ENCODE results near the gene PEX10. TPM values are rescaled to one million over a fixed set of nuclear protein-coding genes. Genes with fewer than 3 reads are reported as not detected.

The PEX10 gene
- total RNA-seq, 8 experiments from 2014 or later, result 11.3 to 27.8 (median 20.9) TPM

DNA sequence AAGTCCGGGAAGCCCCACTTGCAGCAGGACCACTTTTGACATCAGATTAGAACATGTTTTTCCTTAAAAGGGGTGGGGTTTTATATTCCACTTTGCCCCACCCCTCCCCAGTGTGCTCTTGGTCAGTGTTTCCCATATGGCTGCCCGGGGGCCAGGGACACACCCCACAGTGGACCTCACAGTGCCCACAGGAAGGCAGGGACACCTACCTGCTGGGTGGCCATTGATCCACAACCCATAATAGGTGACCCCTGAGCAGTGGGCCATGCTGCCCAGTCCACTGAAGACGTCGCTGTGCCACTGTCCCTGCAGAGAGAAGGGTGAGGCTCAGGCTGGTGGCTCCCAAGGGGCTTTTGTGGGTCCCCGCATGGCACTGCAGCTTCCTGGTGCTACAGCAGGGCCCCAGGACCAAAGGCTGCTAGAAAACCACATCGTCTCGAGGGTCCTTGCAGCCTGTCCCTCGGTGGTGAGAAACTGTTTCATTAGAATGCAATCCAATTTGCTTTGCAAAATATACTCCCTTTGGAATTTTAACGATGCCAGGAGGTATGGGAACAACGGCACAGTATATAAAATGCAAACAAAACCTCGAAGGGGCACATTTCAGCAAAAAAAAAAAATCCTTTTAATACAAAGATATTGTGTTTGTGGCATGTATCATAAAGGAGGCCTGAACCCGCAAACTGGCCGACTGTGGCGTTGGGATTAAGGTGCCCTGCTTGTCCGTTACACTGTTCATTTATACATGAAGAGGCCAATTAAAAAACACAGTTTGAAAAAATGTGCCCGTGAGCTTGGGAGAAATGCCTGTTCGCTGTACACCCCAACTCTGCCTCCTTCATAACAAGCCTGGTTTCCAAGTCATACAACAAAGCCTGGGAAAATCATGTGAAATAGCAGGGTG, 37.9 kb downstream of the PEX10 start:
- in situ Hi-C loops (cut with MboI; ENCODE audit: low pct_unique_long_range_greater_than_20kb in 2 of 9, low sequenced_read_pairs in 9 of 9, unreplicated experiment in 9 of 9), result loop anchor here in 7 of 9 experiments (10.0 to 25.0 kb wide), 3 partner anchors 162 to 187 kb away; partner anchors contain the start of gene FAAP20 (in 5 of the 7)

DNA sequence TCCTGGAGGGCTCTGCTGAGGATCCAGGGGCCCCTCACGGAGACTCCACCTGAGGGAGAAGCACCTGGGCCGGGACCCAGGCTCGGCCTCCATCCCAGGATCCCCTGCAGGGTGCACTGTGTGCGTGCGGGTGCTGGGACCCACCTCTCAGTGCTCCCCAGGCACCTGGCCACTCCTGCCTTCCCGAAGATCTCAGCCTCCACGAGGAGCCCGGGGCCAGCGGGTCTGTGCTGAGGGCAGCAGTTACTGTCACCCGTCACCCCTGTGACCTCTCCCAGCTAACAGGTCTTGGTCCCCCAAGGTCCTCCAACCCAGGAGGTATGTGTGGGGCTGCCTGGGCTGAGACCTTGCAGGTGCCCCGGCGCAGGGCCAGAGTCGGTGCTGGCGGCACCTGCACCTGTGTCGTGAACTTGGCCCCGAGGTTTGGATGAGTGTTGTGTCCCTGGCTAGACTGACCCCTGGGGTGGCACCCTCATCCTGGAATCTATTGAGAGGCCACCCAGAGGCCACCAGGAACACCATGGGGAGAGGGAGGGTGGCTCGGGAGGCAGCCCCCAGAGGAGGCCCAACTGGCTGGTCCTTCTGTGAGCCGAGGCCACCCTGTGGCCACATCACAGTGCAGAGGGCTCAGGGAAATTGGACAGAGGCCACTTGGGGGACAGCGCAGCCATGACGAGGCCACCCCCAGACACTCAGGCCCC, 38.7 kb downstream of the PEX10 start:
- Histone ChIP-seq H3K27ac (no peak overlapping the region), H3K4me1 (replicated peaks in 1 of 2) (peaks cover 0 to 6% of the 10 kb centered on the region in 2 donors), H3K4me3 (no peak overlapping the region)
- ATAC-seq (replicated peaks in 6 of 8), result peak in 5 of 8 experiments; percentile 11 to 29 (median 24)
- in situ Hi-C loops (cut with MboI; ENCODE audit: low pct_unique_long_range_greater_than_20kb in 2 of 9, low sequenced_read_pairs in 9 of 9, unreplicated experiment in 9 of 9), result loop anchor here in 3 of 9 experiments (10.0 to 25.0 kb wide), 2 partner anchors 161 to 179 kb away; partner anchors contain the start of gene FAAP20 (in 2 of the 3)
- WGBS, 10 experiments, result 0 to 94% (median 80%) methylated on average over 1 to 12 of the region's 20 CpGs; no CpG with 5 or more reads in 3 of the 10 experiments

More for the DNA sequence above, 37.9 kb downstream of the PEX10 start:
- ATAC-seq (replicated peaks in 6 of 8), result peak in 3 of 8 experiments; percentile 47 to 65 (median 59)
- Histone ChIP-seq H3K27ac (no peak overlapping the region), H3K4me1 (replicated peaks in 1 of 2) (peaks cover 0 to 6% of the 10 kb centered on the region in 2 donors), H3K4me3 (no peak overlapping the region)
- WGBS, 10 experiments, result 37 to 100% (median 75%) methylated on average over 1 to 17 of the region's 17 CpGs; no CpG with 5 or more reads in 2 of the 10 experiments

DNA sequence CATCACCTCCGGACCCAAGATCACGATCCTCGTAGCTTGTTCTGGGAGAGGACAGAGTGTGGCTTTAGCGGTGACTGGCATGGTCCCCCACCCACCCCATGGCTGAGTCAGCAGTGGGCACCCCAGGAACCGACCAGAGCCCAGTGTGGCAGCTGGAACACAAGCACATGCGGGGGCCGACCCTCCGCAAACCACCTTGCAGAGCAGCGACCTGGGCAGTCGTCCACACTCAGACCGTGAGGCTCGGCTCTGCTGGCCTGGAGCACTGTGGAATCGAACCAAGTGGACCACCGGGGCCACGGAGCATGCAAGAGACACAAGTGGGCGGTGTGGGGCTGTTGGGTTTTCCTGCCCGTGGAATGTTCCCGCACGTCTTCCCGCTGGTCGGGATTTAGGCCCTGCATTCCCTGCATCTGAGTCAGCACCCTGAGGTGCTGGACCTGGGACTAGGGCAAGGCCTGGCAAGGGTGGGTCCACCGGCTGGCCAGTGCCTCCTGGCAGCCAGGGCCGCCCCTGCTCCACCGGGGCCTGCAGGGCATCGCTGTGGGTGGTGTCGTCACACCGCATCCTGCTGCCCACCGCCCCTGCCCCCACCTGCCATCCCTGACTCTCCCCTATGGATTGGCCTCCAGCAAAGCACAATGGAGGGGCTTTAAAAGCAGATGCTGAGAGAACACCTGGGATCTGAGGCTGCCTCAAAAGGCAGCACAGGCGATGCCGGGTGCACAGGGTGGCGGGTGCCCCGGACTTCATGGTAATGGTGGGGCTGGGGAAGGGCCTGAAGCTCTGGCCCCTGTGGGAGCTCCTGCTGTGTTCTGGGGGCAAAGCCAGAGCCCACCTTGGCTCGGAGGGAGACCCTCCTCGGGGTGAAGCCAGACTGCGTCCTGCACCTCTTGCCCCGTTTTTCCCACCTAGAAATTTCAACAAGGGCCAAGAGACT, 39.5 kb downstream of the PEX10 start:
- Histone ChIP-seq H3K4me3 (no peak overlapping the region), H3K27ac (no peak overlapping the region), H3K4me1 (replicated peaks in 1 of 2) (peaks cover 0 to 6% of the 10 kb centered on the region in 2 donors)
- peak in 2 of 8 experiments; percentile 9 to 11 for ATAC-seq (replicated peaks in 6 of 8)
- 90 to 100% (median 97%) methylated on average over 2 to 7 of the region's 36 CpGs; no CpG with 5 or more reads in 5 of the 10 experiments for WGBS, 10 experiments
- in situ Hi-C loops (cut with MboI; ENCODE audit: low pct_unique_long_range_greater_than_20kb in 2 of 9, low sequenced_read_pairs in 9 of 9, unreplicated experiment in 9 of 9), result loop anchor here in 3 of 9 experiments (10.0 to 25.0 kb wide), 2 partner anchors 161 to 178 kb away; partner anchors contain the start of gene FAAP20 (in 2 of the 3)

DNA sequence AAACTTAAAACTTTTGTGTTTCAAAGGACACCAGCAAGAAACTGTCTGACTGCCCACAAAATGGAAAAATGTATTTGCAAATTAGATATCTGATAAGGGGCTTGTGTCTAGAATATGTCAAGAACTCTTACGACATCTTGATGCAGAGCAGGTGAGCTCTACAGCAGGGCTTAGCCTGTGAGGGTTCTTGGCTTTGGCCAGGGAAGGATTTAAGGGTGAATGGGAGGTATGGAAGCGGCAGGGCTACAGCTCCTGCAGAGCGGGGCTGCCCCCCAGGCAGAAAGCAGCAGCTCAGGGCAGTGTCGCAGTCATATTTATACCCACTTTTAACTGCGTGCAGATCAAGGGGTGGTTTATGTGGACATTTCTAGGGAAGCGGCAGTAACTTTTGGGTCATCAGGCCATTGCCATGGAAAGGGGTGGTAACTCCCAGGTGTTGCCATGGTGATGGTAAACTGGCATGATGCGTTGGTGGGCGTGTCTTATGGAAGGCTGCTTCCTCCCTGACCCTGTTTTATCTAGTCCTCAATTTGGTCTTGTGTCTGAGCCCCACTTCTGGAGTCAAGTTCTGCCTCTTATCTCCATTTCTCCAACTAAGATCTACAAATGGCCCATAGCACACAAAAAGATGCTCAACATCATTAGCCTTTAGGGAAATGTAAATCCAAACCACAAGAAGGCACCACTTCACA, 44.2 kb downstream of the PEX10 start:
- Histone ChIP-seq H3K4me1 (replicated peaks in 1 of 2) (no peaks in the 10 kb centered on the region), H3K27ac (no peak overlapping the region), H3K4me3 (no peak overlapping the region)
- in situ Hi-C loops (cut with MboI; ENCODE audit: low pct_unique_long_range_greater_than_20kb in 2 of 9, low sequenced_read_pairs in 9 of 9, unreplicated experiment in 9 of 9), result loop anchor here in 1 of 9 experiments (25.0 kb wide), 1 partner anchor 156 kb away; no protein-coding TSS in a partner anchor
- no peak for ATAC-seq (replicated peaks in 6 of 8)
- WGBS, 10 experiments, result 76 to 100% (median 95%) methylated on average over 1 to 8 of the region's 8 CpGs; no CpG with 5 or more reads in 2 of the 10 experiments

DNA sequence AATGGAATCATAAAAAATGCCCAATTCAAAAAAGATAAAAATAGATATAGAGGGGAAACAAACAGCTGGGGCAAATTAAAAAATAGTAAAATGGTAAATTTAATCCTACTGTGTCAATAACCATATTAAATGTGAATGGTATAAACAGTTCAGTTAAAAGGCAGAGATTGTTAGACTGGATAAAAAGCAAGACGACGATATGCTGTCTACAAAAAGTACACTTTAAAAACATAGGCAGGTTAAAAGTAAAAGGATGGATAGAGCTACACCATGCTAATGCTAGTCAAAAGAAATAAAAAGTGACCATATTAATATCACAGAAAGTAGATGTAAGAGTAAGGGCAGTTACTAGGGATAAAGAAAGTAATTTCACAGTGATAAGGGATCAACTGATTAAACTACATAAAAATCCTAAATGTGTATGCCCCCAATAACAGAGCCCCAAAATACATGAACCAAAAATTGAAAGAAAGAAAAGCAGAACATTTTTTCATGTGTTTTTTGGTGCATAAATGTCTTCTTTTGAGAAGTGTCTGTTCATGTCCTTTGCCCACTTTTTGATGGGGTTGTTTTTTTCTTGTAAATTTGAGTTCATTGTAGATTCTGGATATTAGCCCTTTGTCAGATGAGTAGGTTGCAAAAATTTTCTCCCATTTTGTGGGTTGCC, 48.4 kb downstream of the PEX10 start:
- no peak for ATAC-seq (replicated peaks in 6 of 8)
- no peak overlapping the region for H3K4me3 ChIP-seq
- H3K4me1 ChIP-seq (replicated peaks in 1 of 2), result no peaks in the 10 kb centered on the region
- H3K27ac ChIP-seq, result no peak overlapping the region
- in situ Hi-C loops (cut with MboI; ENCODE audit: low pct_unique_long_range_greater_than_20kb in 2 of 9, low sequenced_read_pairs in 9 of 9, unreplicated experiment in 9 of 9), result loop anchor here in 1 of 9 experiments (25.0 kb wide), 1 partner anchor 152 kb away; no protein-coding TSS in a partner anchor
- 86 to 100% (median 97%) methylated on average over 2 of the region's 2 CpGs; no CpG with 5 or more reads in 1 of the 10 experiments for WGBS, 10 experiments

DNA sequence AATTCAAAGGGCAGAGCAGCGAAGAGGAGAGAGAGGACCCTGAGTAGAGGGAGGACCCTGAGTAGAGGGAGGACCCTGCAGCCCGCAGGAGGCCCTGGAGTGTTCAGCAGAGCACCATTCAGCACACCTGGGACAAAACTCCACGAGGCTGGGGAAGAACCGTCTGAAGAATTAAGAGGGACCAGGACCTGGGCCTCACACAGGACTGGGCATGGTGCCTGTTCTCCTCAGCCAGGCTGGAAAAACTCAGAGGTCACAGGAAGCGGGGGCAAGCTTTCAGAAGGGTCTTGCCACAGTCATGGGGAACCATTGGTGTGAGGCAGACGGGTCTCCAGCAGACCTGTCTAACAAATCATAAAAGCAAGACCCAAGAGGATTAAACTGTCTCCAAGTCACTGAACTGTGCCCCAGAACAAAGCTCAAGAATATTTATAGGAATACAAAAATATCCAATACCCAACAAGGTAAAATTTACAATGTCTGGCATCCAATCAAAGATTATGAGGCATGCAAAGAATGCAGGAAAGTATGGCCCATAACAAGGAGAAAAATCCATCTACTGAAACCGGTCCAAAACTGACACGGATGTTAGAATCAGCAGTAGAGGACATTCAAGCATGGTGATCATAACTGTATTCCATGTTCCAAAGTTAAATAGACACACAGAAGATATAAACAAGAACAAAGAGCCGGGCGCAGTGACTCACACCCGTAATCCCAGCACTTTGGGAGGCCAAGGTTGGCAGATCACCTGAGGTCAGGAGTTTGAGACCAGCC, 51.6 kb downstream of the PEX10 start:
- in situ Hi-C loops (cut with MboI; ENCODE audit: low pct_unique_long_range_greater_than_20kb in 2 of 9, low sequenced_read_pairs in 9 of 9, unreplicated experiment in 9 of 9), result loop anchor here in 1 of 9 experiments (25.0 kb wide), 1 partner anchor 148 kb away; no protein-coding TSS in a partner anchor
- no peak overlapping the region for H3K4me3 ChIP-seq
- no peak overlapping the region for H3K27ac ChIP-seq
- no peak for ATAC-seq (replicated peaks in 6 of 8)
- WGBS, 10 experiments, result 73 to 100% (median 94%) methylated on average over 1 to 10 of the region's 11 CpGs
- H3K4me1 ChIP-seq (replicated peaks in 1 of 2), result no peaks in the 10 kb centered on the region

DNA sequence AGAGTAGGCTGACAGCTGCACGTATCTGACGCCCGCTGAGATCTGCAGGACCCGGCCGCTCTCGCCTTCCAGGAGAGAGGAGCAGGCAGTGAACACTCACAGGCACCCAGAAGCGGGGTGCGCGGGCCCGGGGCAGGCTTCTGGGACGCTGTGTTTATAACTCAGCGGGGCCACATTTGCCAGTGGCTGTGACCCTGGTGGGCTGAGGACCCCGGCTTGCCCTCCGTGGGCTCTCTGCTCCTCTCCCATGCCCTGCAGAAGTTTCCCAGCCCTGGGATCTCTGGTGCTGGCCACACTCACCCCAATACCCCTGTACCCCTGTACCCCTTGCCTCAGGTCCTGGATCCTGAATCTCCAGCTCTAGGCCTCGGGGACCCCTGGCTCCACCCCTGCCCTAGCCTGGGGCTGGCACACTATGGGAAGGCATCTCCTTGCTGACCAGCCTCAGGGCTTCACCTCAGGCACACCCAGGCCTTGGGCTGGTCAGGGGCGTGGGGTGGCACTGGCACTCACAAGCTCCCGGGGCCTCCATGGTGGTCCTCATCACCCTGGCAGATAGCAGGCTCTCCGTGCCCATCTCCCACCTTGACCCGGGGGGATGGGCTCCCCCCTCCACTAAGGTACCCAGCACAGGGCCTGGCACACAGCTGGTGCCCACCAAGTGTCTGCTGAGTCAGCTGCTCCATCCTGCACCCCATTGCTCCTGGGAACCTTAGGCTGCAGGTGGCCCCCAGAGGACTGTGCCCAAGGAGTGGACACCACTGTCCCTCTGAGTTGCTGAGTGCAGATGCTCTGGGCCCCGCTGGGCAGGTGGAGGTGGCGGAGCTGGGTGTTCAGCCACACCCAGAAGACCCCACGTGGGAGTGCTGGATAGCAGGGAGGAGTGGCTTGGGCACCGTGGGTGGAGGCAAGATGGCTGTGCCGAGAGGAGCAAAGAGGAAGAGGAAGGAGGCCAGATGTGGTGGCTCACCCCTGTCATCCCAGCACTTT, 53.4 kb downstream of the PEX10 start:
- no peak for ATAC-seq (replicated peaks in 6 of 8)
- Histone ChIP-seq H3K4me3 (no peak overlapping the region), H3K27ac (no peak overlapping the region), H3K4me1 (replicated peaks in 1 of 2) (peaks cover 12% of the 10 kb centered on the region in 2 donors)
- WGBS, 10 experiments, result 30 to 97% (median 88%) methylated on average over 2 to 23 of the region's 24 CpGs; no CpG with 5 or more reads in 5 of the 10 experiments
- in situ Hi-C loops (cut with MboI; ENCODE audit: low pct_unique_long_range_greater_than_20kb in 2 of 9, low sequenced_read_pairs in 9 of 9, unreplicated experiment in 9 of 9), result loop anchor here in 1 of 9 experiments (25.0 kb wide), 1 partner anchor 147 kb away; no protein-coding TSS in a partner anchor

DNA sequence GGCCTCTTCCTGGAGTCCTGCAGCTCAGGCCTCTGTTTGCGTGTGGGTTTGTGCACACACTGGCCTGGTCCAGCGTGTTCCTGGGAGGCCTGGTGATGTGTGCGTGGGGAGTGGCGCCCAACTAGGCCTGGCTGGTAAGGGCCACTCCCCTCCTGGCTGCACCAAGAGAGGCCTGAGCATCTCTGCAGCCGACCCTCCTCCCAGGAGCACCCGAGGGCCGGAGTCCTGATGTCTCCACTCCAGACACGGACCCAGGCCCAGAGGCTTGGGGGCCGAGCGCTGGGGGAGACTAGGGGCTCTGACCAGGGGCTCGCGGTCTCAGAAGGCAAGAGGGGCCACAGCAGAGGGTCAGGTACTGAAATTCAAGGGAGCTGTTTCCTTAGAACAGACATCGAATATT, 54.3 kb downstream of the PEX10 start:
- no peak for ATAC-seq (replicated peaks in 6 of 8)
- in situ Hi-C loops (cut with MboI; ENCODE audit: low pct_unique_long_range_greater_than_20kb in 2 of 9, low sequenced_read_pairs in 9 of 9, unreplicated experiment in 9 of 9), result loop anchor here in 1 of 9 experiments (25.0 kb wide), 1 partner anchor 146 kb away; no protein-coding TSS in a partner anchor
- Histone ChIP-seq H3K27ac (no peak overlapping the region), H3K4me3 (no peak overlapping the region), H3K4me1 (replicated peaks in 1 of 2) (peaks cover 12 to 18% of the 10 kb centered on the region in 2 donors)
- 73 to 100% (median 91%) methylated on average over 1 to 7 of the region's 13 CpGs; no CpG with 5 or more reads in 5 of the 10 experiments for WGBS, 10 experiments

DNA sequence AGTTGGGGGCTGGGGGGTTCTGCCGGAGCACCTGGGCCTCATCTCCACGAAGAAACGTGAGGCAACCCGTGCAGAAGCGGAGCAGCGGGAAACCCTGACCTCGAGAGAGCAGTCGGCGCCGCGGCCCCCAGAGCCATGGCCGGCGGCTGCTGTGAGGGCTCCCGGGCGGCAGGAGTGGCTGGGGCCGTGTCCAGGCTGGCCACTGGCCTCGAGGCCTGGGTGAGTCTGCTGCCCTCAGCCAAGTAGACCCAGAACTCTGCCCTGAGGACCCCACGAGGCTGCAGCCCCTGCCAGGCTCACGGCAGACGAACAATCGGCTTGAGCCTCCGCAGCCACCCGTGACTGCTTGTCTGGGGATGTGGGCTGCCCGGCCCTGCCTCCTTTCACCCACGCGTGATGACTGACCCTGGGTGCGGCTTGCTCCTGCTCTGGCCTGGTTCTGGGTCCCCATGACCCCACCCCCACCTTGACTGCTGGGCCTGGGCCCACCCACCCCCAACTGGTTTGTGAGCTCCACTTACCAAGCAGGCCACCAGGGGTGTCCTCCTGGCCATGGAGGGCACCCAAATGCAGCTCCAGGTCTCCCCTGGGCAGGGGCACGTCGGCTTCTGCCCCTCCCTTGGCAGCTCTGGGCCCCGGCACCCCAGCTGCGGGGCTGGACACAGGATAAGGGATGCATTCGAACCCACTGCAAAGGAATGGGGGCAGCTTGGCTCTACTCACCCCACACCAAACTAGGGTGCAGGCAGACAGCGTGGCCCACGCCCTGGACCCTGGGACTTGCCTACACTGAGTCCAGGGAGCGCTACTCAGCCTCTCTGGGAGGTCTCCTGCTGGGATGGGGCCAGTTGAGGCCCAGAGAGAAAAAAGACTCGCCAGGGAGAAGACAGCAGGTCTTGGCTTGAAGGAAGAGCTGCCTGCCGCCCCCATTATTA, 55.2 kb downstream of the PEX10 start:
- Histone ChIP-seq H3K4me3 (no peak overlapping the region), H3K4me1 (replicated peaks in 1 of 2) (peaks cover 12 to 21% of the 10 kb centered on the region in 2 donors), H3K27ac (no peak overlapping the region)
- ATAC-seq (replicated peaks in 6 of 8), result peak in 1 of 8 experiments; percentile 5
- 79 to 100% (median 90%) methylated on average over 1 to 9 of the region's 37 CpGs; no CpG with 5 or more reads in 2 of the 10 experiments for WGBS, 10 experiments
- in situ Hi-C loops (cut with MboI; ENCODE audit: low pct_unique_long_range_greater_than_20kb in 2 of 9, low sequenced_read_pairs in 9 of 9, unreplicated experiment in 9 of 9), result loop anchor here in 1 of 9 experiments (25.0 kb wide), 1 partner anchor 145 kb away; no protein-coding TSS in a partner anchor
